ENCODE data around the gene SYNE1.
A peak's percentile ranks its signal among the peaks of the same experiment; 100 is the strongest.

The SYNE1 gene

DNA sequence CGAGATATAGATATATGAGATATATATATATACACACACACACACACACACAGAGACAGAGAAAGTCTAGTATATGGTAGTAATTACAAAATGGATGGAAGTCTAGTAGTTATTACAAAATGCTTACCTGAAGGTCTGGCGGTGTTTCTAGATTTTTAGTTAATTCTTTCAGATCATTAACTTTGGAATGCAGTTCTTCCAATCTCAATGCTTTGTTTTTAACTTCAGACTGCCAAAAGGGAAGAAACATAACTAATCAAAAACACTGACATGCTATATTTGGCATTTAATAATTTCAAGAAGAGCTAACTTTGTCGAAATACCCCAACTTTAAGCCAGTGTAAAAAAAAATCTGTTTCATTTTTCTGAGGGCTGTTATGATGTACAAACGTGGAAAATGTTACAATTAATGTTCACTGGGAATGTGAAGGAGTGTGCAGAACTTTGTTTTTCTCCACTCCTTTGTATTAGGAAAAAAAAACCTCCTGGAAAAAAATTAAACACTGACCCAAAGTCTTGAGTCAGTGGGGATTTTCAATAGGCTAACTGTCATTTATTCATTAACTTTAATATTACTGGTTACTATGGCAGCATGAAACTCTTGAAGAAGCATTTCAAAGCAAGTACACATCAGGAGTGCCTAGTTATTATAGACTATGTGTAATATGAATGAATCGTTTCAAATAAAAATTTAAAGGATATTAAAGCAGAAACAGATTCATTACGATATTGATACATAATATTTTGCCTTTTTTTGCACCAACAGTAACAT, 232.9 kb downstream of the SYNE1 start:
- Histone ChIP-seq H3K9me3 (ENCODE audit: insufficient read depth, low read depth, low read length) (no peaks in the 10 kb centered on the region), H3K18ac (ENCODE audit: low read length) (no peak overlapping the region), H4K8ac (ENCODE audit: low read depth, low read length) (no peak overlapping the region), H4K91ac (ENCODE audit: low read depth, low read length) (no peak overlapping the region), H3K4me1 (ENCODE audit: control insufficient read depth in 1 of 2, insufficient read depth in 2 of 2, low read length in 2 of 2) (peaks cover 0 to 2% of the 10 kb centered on the region in 2 experiments), H3K23ac (ENCODE audit: low read length) (no peak overlapping the region), H3K79me1 (ENCODE audit: low read length) (no peaks in the 10 kb centered on the region), H2BK5ac (ENCODE audit: low read depth, low read length, poor library complexity) (no peak overlapping the region), H3K9ac (ENCODE audit: low read length) (no peak overlapping the region), H3K79me2 (ENCODE audit: control insufficient read depth, insufficient read depth, low read length, poor library complexity) (no peaks in the 10 kb centered on the region), H3K36me3 (ENCODE audit: control insufficient read depth in 1 of 2, insufficient read depth in 2 of 2, low read length in 2 of 2) (no peaks in the 10 kb centered on the region), H2BK120ac (ENCODE audit: insufficient read depth, low read length, poor library complexity) (no peak overlapping the region), H2BK12ac (ENCODE audit: low read length) (no peak overlapping the region), H4K12ac (ENCODE audit: low read depth, low read length) (no peak overlapping the region), H2AK5ac (ENCODE audit: low read length) (no peak overlapping the region), H3K27ac (ENCODE audit: low read depth, low read length) (no peak overlapping the region), H3K4ac (ENCODE audit: low read depth, low read length) (no peak overlapping the region), H3K27me3 (ENCODE audit: insufficient read depth, low read length) (no peaks in the 10 kb centered on the region), H2AFZ (ENCODE audit: insufficient read depth, low read length, poor library complexity) (no peak overlapping the region), H3K4me2 (ENCODE audit: low read length) (no peak overlapping the region), H3K14ac (ENCODE audit: low read length) (no peak overlapping the region), H3K4me3 (ENCODE audit: low read depth, low read length) (no peak overlapping the region)
- no CpG with 5 or more reads among the region's 6 CpGs for WGBS (ENCODE audit: extremely low coverage, insufficient coverage, insufficient read length)
- DNase-seq, result no peak

DNA sequence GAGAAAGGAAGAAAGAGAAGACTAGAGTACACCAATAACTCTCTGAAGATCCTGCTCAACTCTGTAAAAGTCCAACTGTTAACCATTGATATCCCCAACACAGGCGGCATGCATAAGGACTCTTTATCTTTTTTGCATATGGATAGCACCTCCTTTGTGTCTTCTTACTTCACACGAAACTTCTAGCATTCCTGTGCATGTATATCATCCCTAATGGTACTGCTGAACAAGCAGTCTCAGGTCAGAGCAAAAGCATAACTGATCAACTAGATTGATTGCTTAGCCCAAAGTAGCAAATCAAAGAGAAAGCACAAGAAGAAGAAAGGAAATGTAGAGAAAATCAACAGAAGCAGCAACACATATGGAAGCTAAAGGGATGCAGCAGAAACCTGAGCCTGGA, 234.4 kb downstream of the SYNE1 start:
- Histone ChIP-seq H2BK12ac (ENCODE audit: low read length) (no peak overlapping the region), H3K4ac (ENCODE audit: low read depth, low read length) (no peak overlapping the region), H3K4me2 (ENCODE audit: low read length) (no peak overlapping the region), H2BK5ac (ENCODE audit: low read depth, low read length, poor library complexity) (no peak overlapping the region), H3K23ac (ENCODE audit: low read length) (no peak overlapping the region), H2AFZ (ENCODE audit: insufficient read depth, low read length, poor library complexity) (no peak overlapping the region), H3K4me1 (ENCODE audit: control insufficient read depth in 1 of 2, insufficient read depth in 2 of 2, low read length in 2 of 2) (peaks cover 0 to 4% of the 10 kb centered on the region in 2 experiments), H3K14ac (ENCODE audit: low read length) (no peak overlapping the region), H4K91ac (ENCODE audit: low read depth, low read length) (no peak overlapping the region), H3K27me3 (ENCODE audit: insufficient read depth, low read length) (no peaks in the 10 kb centered on the region), H2BK120ac (ENCODE audit: insufficient read depth, low read length, poor library complexity) (no peak overlapping the region), H3K4me3 (ENCODE audit: low read depth, low read length) (no peak overlapping the region), H3K79me2 (ENCODE audit: control insufficient read depth, insufficient read depth, low read length, poor library complexity) (no peaks in the 10 kb centered on the region), H4K12ac (ENCODE audit: low read depth, low read length) (no peak overlapping the region), H4K8ac (ENCODE audit: low read depth, low read length) (no peak overlapping the region), H3K9ac (ENCODE audit: low read length) (no peak overlapping the region), H3K18ac (ENCODE audit: low read length) (no peak overlapping the region), H3K79me1 (ENCODE audit: low read length) (no peaks in the 10 kb centered on the region), H3K27ac (ENCODE audit: low read depth, low read length) (no peak overlapping the region), H2AK5ac (ENCODE audit: low read length) (no peak overlapping the region), H3K9me3 (ENCODE audit: insufficient read depth, low read depth, low read length) (no peaks in the 10 kb centered on the region), H3K36me3 (ENCODE audit: control insufficient read depth in 1 of 2, insufficient read depth in 2 of 2, low read length in 2 of 2) (no peaks in the 10 kb centered on the region)
- no peak for DNase-seq
- WGBS (ENCODE audit: extremely low coverage, insufficient coverage, insufficient read length), result no CpG with 5 or more reads among the region's 2 CpGs

DNA sequence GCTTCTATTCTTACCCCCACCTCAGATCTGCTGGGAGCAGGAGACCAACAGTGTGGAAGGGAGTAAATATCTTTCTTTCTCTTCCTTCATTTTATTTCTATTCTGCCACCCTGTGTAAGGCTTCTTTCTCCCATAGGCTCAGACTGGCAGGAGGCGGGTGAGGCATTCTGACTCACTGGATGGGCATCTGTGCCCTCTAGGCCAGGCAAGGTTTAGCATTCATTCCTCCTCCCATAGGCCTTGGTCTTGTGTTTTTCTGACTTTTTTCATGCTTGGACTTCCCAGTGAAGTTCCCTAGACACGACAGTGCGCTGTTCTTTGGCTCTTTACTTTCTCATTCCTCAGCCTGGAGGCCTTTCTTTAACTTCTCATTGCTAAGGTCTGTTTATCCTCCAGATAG, 235.2 kb downstream of the SYNE1 start:
- Histone ChIP-seq H3K4me3 (ENCODE audit: low read depth, low read length) (no peak overlapping the region), H3K79me1 (ENCODE audit: low read length) (no peaks in the 10 kb centered on the region), H4K12ac (ENCODE audit: low read depth, low read length) (no peak overlapping the region), H3K4me1 (ENCODE audit: control insufficient read depth in 1 of 2, insufficient read depth in 2 of 2, low read length in 2 of 2) (peaks cover 2 to 4% of the 10 kb centered on the region in 2 experiments), H3K9me3 (ENCODE audit: insufficient read depth, low read depth, low read length) (no peaks in the 10 kb centered on the region), H3K79me2 (ENCODE audit: control insufficient read depth, insufficient read depth, low read length, poor library complexity) (no peaks in the 10 kb centered on the region), H3K36me3 (ENCODE audit: control insufficient read depth in 1 of 2, insufficient read depth in 2 of 2, low read length in 2 of 2) (no peaks in the 10 kb centered on the region), H2AK5ac (ENCODE audit: low read length) (no peak overlapping the region), H2BK12ac (ENCODE audit: low read length) (no peak overlapping the region), H2BK5ac (ENCODE audit: low read depth, low read length, poor library complexity) (no peak overlapping the region), H3K18ac (ENCODE audit: low read length) (no peak overlapping the region), H2BK120ac (ENCODE audit: insufficient read depth, low read length, poor library complexity) (no peak overlapping the region), H4K8ac (ENCODE audit: low read depth, low read length) (no peak overlapping the region), H3K9ac (ENCODE audit: low read length) (no peak overlapping the region), H2AFZ (ENCODE audit: insufficient read depth, low read length, poor library complexity) (no peak overlapping the region), H3K27ac (ENCODE audit: low read depth, low read length) (no peak overlapping the region), H3K23ac (ENCODE audit: low read length) (no peak overlapping the region), H4K91ac (ENCODE audit: low read depth, low read length) (no peak overlapping the region), H3K27me3 (ENCODE audit: insufficient read depth, low read length) (no peaks in the 10 kb centered on the region), H3K14ac (ENCODE audit: low read length) (no peak overlapping the region), H3K4me2 (ENCODE audit: low read length) (no peak overlapping the region), H3K4ac (ENCODE audit: low read depth, low read length) (no peak overlapping the region)
- no CpG with 5 or more reads among the region's 3 CpGs for WGBS (ENCODE audit: extremely low coverage, insufficient coverage, insufficient read length)
- DNase-seq, result peak; percentile 43 to 55

DNA sequence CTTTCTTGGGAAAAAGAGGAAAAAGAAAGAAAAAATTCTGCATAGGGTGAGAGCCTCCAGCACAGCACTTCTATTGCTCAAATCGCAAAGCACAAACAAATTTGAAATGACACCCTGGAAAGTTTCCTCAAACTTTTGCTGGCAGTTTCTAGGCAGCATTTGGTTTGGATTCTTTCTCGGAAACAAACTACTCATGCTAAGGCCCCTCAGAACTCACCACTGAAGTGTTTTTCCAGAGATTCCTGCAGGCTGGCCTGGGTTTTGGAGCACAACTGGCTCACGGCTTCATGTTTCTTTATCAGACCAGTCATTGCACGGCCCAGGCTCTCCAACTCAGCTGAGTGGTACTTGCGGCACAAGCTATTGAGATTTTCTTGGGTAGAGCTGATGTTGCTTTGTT, 237.8 kb downstream of the SYNE1 start:
- Histone ChIP-seq H3K79me2 (ENCODE audit: control insufficient read depth, insufficient read depth, low read length, poor library complexity) (no peaks in the 10 kb centered on the region), H3K4me2 (ENCODE audit: low read length) (no peak overlapping the region), H3K4me3 (ENCODE audit: low read depth, low read length) (no peak overlapping the region), H3K4ac (ENCODE audit: low read depth, low read length) (no peak overlapping the region), H4K91ac (ENCODE audit: low read depth, low read length) (no peak overlapping the region), H3K79me1 (ENCODE audit: low read length) (no peaks in the 10 kb centered on the region), H3K23ac (ENCODE audit: low read length) (no peak overlapping the region), H3K4me1 (ENCODE audit: control insufficient read depth in 1 of 2, insufficient read depth in 2 of 2, low read length in 2 of 2) (peaks cover 3 to 4% of the 10 kb centered on the region in 2 experiments), H2BK5ac (ENCODE audit: low read depth, low read length, poor library complexity) (no peak overlapping the region), H2AFZ (ENCODE audit: insufficient read depth, low read length, poor library complexity) (no peak overlapping the region), H3K36me3 (ENCODE audit: control insufficient read depth in 1 of 2, insufficient read depth in 2 of 2, low read length in 2 of 2) (no peaks in the 10 kb centered on the region), H4K8ac (ENCODE audit: low read depth, low read length) (no peak overlapping the region), H3K18ac (ENCODE audit: low read length) (no peak overlapping the region), H2BK120ac (ENCODE audit: insufficient read depth, low read length, poor library complexity) (no peak overlapping the region), H3K27ac (ENCODE audit: low read depth, low read length) (no peak overlapping the region), H3K14ac (ENCODE audit: low read length) (no peak overlapping the region), H4K12ac (ENCODE audit: low read depth, low read length) (no peak overlapping the region), H3K9me3 (ENCODE audit: insufficient read depth, low read depth, low read length) (no peaks in the 10 kb centered on the region), H2BK12ac (ENCODE audit: low read length) (no peak overlapping the region), H3K9ac (ENCODE audit: low read length) (no peak overlapping the region), H3K27me3 (ENCODE audit: insufficient read depth, low read length) (no peaks in the 10 kb centered on the region), H2AK5ac (ENCODE audit: low read length) (no peak overlapping the region)
- DNase-seq, result no peak
- no CpG with 5 or more reads among the region's 5 CpGs for WGBS (ENCODE audit: extremely low coverage, insufficient coverage, insufficient read length)

All from trophoblast cell (in vitro differentiated cells and primary cell).